ENCODE results near the gene IL18R1. TPM values are rescaled to one million over a fixed set of nuclear protein-coding genes. Genes with fewer than 3 reads are reported as not detected.

IL18R1 gene
- total RNA-seq, 1 experiment from 2014 or later, result 0.08 TPM

DNA sequence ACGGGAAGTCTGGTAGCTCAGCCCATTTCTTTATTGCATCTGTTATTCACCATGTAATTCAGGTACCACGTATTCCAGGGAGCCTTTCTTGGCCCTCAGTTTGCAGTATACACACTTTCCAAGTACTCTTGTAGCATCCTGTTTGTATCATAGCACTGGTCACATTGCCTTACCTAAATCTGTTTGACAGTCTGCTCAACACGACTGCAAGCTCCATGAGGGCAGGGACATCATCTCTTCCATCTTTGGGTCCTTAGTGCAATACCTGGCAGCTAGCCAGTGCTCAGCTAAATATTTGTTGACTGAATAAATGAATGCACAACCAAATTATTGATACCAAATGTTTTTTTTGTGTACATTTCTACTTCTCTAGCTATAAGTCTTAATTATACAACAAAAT is 11.2 kb upstream of the IL18R1 start:
- ChIA-PET POLR2A (no interaction called here), CTCF (no interaction called here)
- no peak for DNase-seq (ENCODE audit: low read depth, low spot score)
- H3K9me3 ChIP-seq (ENCODE audit: control insufficient read depth, insufficient read depth, low read depth, low read length), result no peaks in the 10 kb centered on the region
- TF ChIP-seq, protein P1, sequence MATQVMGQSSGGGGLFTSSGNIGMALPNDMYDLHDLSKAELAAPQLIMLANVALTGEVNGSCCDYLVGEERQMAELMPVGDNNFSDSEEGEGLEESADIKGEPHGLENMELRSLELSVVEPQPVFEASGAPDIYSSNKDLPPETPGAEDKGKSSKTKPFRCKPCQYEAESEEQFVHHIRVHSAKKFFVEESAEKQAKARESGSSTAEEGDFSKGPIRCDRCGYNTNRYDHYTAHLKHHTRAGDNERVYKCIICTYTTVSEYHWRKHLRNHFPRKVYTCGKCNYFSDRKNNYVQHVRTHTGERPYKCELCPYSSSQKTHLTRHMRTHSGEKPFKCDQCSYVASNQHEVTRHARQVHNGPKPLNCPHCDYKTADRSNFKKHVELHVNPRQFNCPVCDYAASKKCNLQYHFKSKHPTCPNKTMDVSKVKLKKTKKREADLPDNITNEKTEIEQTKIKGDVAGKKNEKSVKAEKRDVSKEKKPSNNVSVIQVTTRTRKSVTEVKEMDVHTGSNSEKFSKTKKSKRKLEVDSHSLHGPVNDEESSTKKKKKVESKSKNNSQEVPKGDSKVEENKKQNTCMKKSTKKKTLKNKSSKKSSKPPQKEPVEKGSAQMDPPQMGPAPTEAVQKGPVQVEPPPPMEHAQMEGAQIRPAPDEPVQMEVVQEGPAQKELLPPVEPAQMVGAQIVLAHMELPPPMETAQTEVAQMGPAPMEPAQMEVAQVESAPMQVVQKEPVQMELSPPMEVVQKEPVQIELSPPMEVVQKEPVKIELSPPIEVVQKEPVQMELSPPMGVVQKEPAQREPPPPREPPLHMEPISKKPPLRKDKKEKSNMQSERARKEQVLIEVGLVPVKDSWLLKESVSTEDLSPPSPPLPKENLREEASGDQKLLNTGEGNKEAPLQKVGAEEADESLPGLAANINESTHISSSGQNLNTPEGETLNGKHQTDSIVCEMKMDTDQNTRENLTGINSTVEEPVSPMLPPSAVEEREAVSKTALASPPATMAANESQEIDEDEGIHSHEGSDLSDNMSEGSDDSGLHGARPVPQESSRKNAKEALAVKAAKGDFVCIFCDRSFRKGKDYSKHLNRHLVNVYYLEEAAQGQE (IDR thresholded peaks at IDR 0.05; ENCODE audit: insufficient read depth in 1 of 2, low read depth in 2 of 2, low read length in 1 of 2), result no peak
- TF ChIP-seq CTCF (IDR thresholded peaks at IDR 0.05), result no peak
- TF ChIP-seq POLR2AphosphoS5 (IDR thresholded peaks at IDR 0.05; ENCODE audit: low read depth, low read length), result no peak
- no peak for TF ChIP-seq SIN3A (IDR thresholded peaks at IDR 0.05; ENCODE audit: borderline replicate concordance, insufficient read depth, low read depth, low read length)
- TF ChIP-seq TCF7L2 (IDR thresholded peaks at IDR 0.05; ENCODE audit: low read depth, low read length), result no peak
- intact Hi-C loops (cut with micrococcal nuclease; ENCODE audit: unreplicated experiment) (no loop called here), in situ Hi-C loops (cut with HindIII; ENCODE audit: low pct_unique_long_range_greater_than_20kb, low sequenced_read_pairs) (no loop called here)
- H3K36me3 ChIP-seq (ENCODE audit: control insufficient read depth, insufficient read depth, low read length), result no peaks in the 10 kb centered on the region
- peaks cover 6% of the 10 kb centered on the region for H3K27me3 ChIP-seq (ENCODE audit: control insufficient read depth, insufficient read depth, low read length)
- no TSS peak for BruUV-seq (replicated peaks)
- ATAC-seq, result no peak
- no peak overlapping the region for H3K4me3 ChIP-seq (ENCODE audit: low read depth in 2 of 2, low read length in 2 of 2)
- no peak overlapping the region for H3K27ac ChIP-seq (ENCODE audit: low read length)
- H3K4me1 ChIP-seq (ENCODE audit: control insufficient read depth, insufficient read depth, low read length), result no peaks in the 10 kb centered on the region

- BruUV-seq (replicated peaks), result no TSS peak
- Histone ChIP-seq H3K27me3 (ENCODE audit: control insufficient read depth, insufficient read depth, low read length) (peaks cover 6% of the 10 kb centered on the region), H3K27ac (ENCODE audit: low read length) (no peak overlapping the region), H3K36me3 (ENCODE audit: control insufficient read depth, insufficient read depth, low read length) (no peaks in the 10 kb centered on the region), H3K4me1 (ENCODE audit: control insufficient read depth, insufficient read depth, low read length) (no peaks in the 10 kb centered on the region), H3K9me3 (ENCODE audit: control insufficient read depth, insufficient read depth, low read depth, low read length) (no peaks in the 10 kb centered on the region), H3K4me3 (ENCODE audit: low read depth in 2 of 2, low read length in 2 of 2) (no peak overlapping the region)
- DNase-seq (ENCODE audit: low read depth, low spot score) (no peak), ATAC-seq (no peak)
- POLR2A ChIA-PET, result no interaction called here
- TF ChIP-seq CTCF (IDR thresholded peaks at IDR 0.05), result no peak
- TF ChIP-seq, protein P1 (IDR thresholded peaks at IDR 0.05; ENCODE audit: insufficient read depth in 1 of 2, low read depth in 2 of 2, low read length in 1 of 2), result no peak
- intact Hi-C loops (cut with micrococcal nuclease; ENCODE audit: unreplicated experiment), result no loop called here
- CTCF ChIA-PET, result no interaction called here
- in situ Hi-C loops (cut with HindIII; ENCODE audit: low pct_unique_long_range_greater_than_20kb, low sequenced_read_pairs), result no loop called here
Measured at GRCh38 chr2:102345329-102345920, 10.2 kb upstream of the IL18R1 start.
